Natural killer cell (primary cell): ENCODE measurements around the gene RBBP4. TPM values are rescaled to one million over a fixed set of nuclear protein-coding genes. Genes with fewer than 3 reads are reported as not detected.

Experiments
- ATAC-seq, 3 donors: fragments of 150-1000 bp in 2 of 3; fragments of 200-7000 bp in 1 of 3; cut with Tn5 transposase; 1 replicate in 1 of 3; 2 replicates in 2 of 3; pipeline ENCODE4 v1.10.0; 2021; ENCODE audit warnings: mild to moderate bottlenecking in 2 of 3, moderate library complexity in 2 of 3
- DNase-seq, 2 donors: peaks; one replicate each; pipeline versions ENCODE4 v3.0.0 to v3.0.0-alpha.2; 2013 to 2021; ENCODE audit warnings: mixed read lengths in 1 of 2
- H3K27ac ChIP-seq: one replicate; pipeline ENCODE4 v1.5.1; 2013; ENCODE audit warnings: mild to moderate bottlenecking, low read length
- H3K27me3 ChIP-seq: one replicate; pipeline ENCODE4 v1.6.1; 2013; ENCODE audit warnings: low read length; ENCODE audit not compliant: control insufficient read depth, insufficient read depth
- H3K36me3 ChIP-seq: one replicate; pipeline ENCODE4 v1.6.1; 2013; ENCODE audit warnings: low read length; ENCODE audit not compliant: control insufficient read depth, insufficient read depth
- H3K4me1 ChIP-seq: one replicate; pipeline ENCODE4 v1.6.1; 2013; ENCODE audit warnings: low read length; ENCODE audit not compliant: control insufficient read depth, insufficient read depth
- H3K4me3 ChIP-seq: one replicate; pipeline ENCODE4 v1.5.1; 2013; ENCODE audit warnings: low read length
- H3K9me3 ChIP-seq: one replicate; pipeline ENCODE4 v1.6.1; 2013; ENCODE audit warnings: low read length; ENCODE audit not compliant: control insufficient read depth, insufficient read depth
- H3K27ac Mint-ChIP-seq, 2 donors: one replicate each; pipeline ENCODE4 v1.8.0; 2022; ENCODE audit warnings: mild to moderate bottlenecking in 2 of 2, mixed read lengths in 2 of 2, moderate library complexity in 1 of 2
- H3K27me3 Mint-ChIP-seq, 2 donors: one replicate each; pipeline ENCODE4 v1.8.0; 2022; ENCODE audit warnings: low read depth in 2 of 2, mixed read lengths in 2 of 2
- H3K36me3 Mint-ChIP-seq: one replicate; pipeline ENCODE4 v1.8.0; 2022; ENCODE audit warnings: mixed read lengths
- H3K4me1 Mint-ChIP-seq, 2 donors: one replicate each; pipeline ENCODE4 v1.8.0; 2022; ENCODE audit warnings: mixed read lengths in 2 of 2
- H3K4me3 Mint-ChIP-seq: one replicate; pipeline ENCODE4 v1.8.0; 2022; ENCODE audit warnings: mild to moderate bottlenecking, moderate library complexity, mixed read lengths
- H3K9me3 Mint-ChIP-seq, 2 donors: one replicate each; pipeline ENCODE4 v1.8.0; 2022; ENCODE audit warnings: mixed read lengths in 2 of 2
- WGBS: methylation state at CpG from one replicate; pipeline ENCODE4 v1.1.7; 2013; ENCODE audit warnings: missing lambda C conversion rate; ENCODE audit not compliant: insufficient coverage; 5-methylcytosine and 5-hydroxymethylcytosine counted together
- intact Hi-C: fragments of 100-400 bp; cut with micrococcal nuclease; formaldehyde crosslinking; loops from one replicate; pipeline ENCODE4 v1.14.2; 2022
- total RNA-seq, 4 donors: library from RNA; stranded (reverse); fragments of 120-200 nt in 1 of 4; gene quantifications; one replicate each; pipeline versions ENCODE4 v1.2.3 to v1.2.4, GENCODE V29; 2013 to 2022
- TF ChIP-seq, protein P1 (sequence below): fragments of 200-600 bp; IDR thresholded peaks from one replicate; pipeline ENCODE4 v1.8.0; 2022; ENCODE audit warnings: antibody characterized with exemption

RBBP4 gene
- total RNA-seq, 3 donors from 2014 or later (not counting 1 experiment from before 2014, with no cell fraction given), result 199 to 241 (median 224) TPM

DNA sequence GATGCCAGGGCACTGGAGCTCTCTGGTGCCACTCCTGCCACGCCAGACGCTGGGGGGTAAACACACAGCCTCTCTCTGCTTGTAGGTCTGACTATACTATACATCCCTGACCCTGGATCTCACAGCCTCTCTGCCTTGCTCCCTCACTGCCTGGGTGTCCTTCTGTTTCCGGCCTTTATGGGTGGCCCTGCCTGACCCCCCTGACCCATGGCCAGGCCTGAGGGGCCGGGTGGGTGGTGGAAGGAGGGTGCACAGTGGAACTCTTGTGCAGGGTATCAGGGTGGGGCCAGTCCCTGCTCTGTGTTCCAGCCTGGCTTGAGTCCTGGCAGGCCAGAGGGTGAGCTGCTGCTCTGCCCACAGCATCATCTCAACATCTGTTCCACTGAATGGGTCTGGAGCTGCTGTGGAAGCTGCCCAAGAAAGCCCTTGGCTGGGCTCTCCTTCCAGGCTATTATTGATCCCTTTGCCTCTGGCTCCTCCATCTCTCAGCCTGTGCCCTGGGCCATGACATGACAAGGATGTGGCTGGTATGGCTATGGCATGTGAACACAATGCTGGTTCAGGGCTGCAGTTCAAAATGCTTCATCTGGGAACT, 68.8 kb downstream of the RBBP4 start:
- Histone ChIP-seq H3K36me3 (no peaks in the 10 kb centered on the region), H3K27ac (no peak overlapping the region), H3K27me3 (no peaks in the 10 kb centered on the region), H3K9me3 (no peaks in the 10 kb centered on the region), H3K4me3 (no peak overlapping the region), H3K4me1 (peaks cover 3% of the 10 kb centered on the region)
- 83% methylated on average over 4 of the region's 4 CpGs for WGBS
- Mint-ChIP-seq H3K4me3 (no peak overlapping the region), H3K27me3 (peaks cover 0 to 9% of the 10 kb centered on the region in 2 donors), H3K9me3 (no peaks in the 10 kb centered on the region), H3K4me1 (peaks cover 0 to 9% of the 10 kb centered on the region in 2 donors), H3K27ac (no peak overlapping the region), H3K36me3 (no peaks in the 10 kb centered on the region)
- DNase-seq (peak in 1 of 2 donors; percentile 1), ATAC-seq (no peak)
- intact Hi-C loops, result loop anchor here (10.0 kb wide), 1 partner anchor 365 kb away; the partner anchor contains the start of gene AZIN2
- TF ChIP-seq, protein P1, sequence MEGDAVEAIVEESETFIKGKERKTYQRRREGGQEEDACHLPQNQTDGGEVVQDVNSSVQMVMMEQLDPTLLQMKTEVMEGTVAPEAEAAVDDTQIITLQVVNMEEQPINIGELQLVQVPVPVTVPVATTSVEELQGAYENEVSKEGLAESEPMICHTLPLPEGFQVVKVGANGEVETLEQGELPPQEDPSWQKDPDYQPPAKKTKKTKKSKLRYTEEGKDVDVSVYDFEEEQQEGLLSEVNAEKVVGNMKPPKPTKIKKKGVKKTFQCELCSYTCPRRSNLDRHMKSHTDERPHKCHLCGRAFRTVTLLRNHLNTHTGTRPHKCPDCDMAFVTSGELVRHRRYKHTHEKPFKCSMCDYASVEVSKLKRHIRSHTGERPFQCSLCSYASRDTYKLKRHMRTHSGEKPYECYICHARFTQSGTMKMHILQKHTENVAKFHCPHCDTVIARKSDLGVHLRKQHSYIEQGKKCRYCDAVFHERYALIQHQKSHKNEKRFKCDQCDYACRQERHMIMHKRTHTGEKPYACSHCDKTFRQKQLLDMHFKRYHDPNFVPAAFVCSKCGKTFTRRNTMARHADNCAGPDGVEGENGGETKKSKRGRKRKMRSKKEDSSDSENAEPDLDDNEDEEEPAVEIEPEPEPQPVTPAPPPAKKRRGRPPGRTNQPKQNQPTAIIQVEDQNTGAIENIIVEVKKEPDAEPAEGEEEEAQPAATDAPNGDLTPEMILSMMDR, result no peak

DNA sequence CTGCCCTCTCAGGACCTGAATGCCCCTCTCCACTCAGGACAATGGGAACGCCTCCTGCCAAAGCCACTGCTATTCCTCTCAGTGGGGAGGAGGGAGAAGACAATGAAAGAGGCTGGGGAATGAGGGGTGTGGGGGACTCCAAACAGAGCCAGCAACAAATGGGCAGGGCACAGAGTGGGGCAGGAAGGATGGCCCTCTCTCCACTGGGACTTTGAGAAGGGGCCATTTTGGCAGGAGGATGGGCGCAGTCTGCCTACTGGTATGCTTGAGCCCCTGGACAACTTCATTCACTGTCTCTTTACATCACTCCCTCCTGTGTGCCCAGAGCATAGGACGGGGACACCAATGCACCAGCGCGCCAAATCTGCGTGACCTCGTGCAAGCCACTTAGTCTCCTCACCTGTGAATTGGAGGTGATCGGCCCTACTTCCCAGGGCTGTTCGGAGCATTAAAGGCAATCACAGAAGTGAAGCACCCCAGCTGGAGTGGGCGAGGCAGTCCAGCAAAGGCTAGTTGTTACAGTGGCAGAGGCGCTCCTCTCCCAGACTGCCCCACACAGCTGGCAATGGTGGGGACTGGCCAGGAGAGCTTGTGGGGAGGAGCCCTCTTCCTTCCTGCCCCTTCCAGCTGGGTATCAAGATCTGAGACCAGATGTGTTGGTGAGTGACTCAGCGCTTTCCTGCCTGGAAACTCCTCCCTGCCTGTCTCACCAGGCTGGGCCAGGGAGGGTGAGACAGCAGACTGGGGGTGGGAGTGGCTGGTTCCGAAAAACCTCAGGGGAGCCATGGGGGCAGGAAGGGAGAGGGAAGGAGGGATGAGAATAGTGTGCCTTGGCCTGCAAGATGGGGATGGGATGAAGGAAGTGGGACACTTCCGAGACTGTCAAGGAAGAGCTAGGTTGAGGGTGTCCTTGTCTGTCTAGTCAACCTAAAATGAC, 73.9 kb downstream of the RBBP4 start:
- no peaks in the 10 kb centered on the region for H3K36me3 Mint-ChIP-seq
- no peaks in the 10 kb centered on the region for H3K9me3 Mint-ChIP-seq
- Histone ChIP-seq H3K9me3 (no peaks in the 10 kb centered on the region), H3K27ac (no peak overlapping the region), H3K27me3 (no peaks in the 10 kb centered on the region), H3K4me1 (no peaks in the 10 kb centered on the region), H3K36me3 (no peaks in the 10 kb centered on the region), H3K4me3 (no peak overlapping the region)
- peaks cover 0 to 15% of the 10 kb centered on the region in 2 donors for H3K4me1 Mint-ChIP-seq
- intact Hi-C loops, result no loop called here
- H3K27ac Mint-ChIP-seq, result no peak overlapping the region
- H3K4me3 Mint-ChIP-seq, result no peak overlapping the region
- WGBS, result 40% methylated on average over 14 of the region's 14 CpGs
- DNase-seq (no peak), ATAC-seq (peak; percentile 31 to 36 (median 33))
- H3K27me3 Mint-ChIP-seq, result peaks cover 0 to 5% of the 10 kb centered on the region in 2 donors
- TF ChIP-seq, protein P1, result no peak

DNA sequence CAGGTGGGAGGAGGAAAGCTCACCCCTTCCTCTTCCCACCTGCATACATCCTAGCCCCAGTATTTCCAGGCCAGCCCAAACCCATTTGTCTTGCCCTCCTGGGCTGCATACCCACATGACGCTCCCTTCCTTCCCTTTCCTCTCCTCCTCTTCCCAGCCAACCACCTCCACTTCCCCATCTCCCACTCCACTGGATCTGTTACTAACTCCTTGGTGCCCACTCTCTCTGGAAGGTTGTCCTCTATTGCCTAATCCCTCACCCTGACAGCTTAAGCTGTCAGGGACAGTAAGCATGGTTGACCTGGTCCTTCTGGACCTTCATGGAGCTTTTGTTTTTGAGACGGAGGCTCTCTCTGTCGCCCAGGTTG, 74.6 kb downstream of the RBBP4 start:
- no peaks in the 10 kb centered on the region for H3K27me3 ChIP-seq
- H3K4me3 ChIP-seq, result no peak overlapping the region
- H3K27me3 Mint-ChIP-seq, result peaks cover 0 to 2% of the 10 kb centered on the region in 2 donors
- ATAC-seq, result no peak
- no peaks in the 10 kb centered on the region for H3K4me1 ChIP-seq
- intact Hi-C loops, result no loop called here
- H3K36me3 ChIP-seq, result no peaks in the 10 kb centered on the region
- no peaks in the 10 kb centered on the region for H3K9me3 ChIP-seq
- H3K36me3 Mint-ChIP-seq, result no peaks in the 10 kb centered on the region
- H3K4me3 Mint-ChIP-seq, result no peak overlapping the region
- no peak overlapping the region for H3K27ac Mint-ChIP-seq
- WGBS, result 84% methylated on average over 3 of the region's 3 CpGs
- DNase-seq, result no peak
- H3K4me1 Mint-ChIP-seq, result peaks cover 0 to 15% of the 10 kb centered on the region in 2 donors
- TF ChIP-seq, protein P1, result no peak
- H3K9me3 Mint-ChIP-seq, result no peaks in the 10 kb centered on the region
- no peak overlapping the region for H3K27ac ChIP-seq
